Measurements from ENCODE around the gene CROCC2. TPM values are rescaled to one million over a fixed set of nuclear protein-coding genes. Genes with fewer than 3 reads are reported as not detected.
A peak's percentile ranks its signal among the peaks of the same experiment; 100 is the strongest.

CROCC2 gene
- total RNA-seq, 4 donors from 2014 or later = 0.06 to 0.12 TPM; not detected in 2

- ATAC-seq (ENCODE audit: low FRiP score) (no peak), DNase-seq (ENCODE audit: low spot score) (no peak)
Measured at GRCh38 chr2:240911641-240912265, 5.6 kb downstream of the CROCC2 start.

GRCh38 chr2:240912878-240913809, 7.0 kb downstream of the CROCC2 start:
- DNase-seq (ENCODE audit: low spot score) (no peak), ATAC-seq (ENCODE audit: low FRiP score) (no peak)
- no peak for TF ChIP-seq CTCF (IDR thresholded peaks at IDR 0.05)

More at GRCh38 chr2:240911641-240912265, 5.6 kb downstream of the CROCC2 start:
- TF ChIP-seq CTCF (IDR thresholded peaks at IDR 0.05) = no peak

- DNase-seq (ENCODE audit: low spot score) (peak; percentile 76), ATAC-seq (ENCODE audit: low FRiP score) (peak; percentile 45)
- TF ChIP-seq CTCF (IDR thresholded peaks at IDR 0.05) = no peak
Measured at GRCh38 chr2:240913810-240914644, 7.9 kb downstream of the CROCC2 start.

- no peak for ATAC-seq (ENCODE audit: low FRiP score)
- no peak for TF ChIP-seq CTCF (IDR thresholded peaks at IDR 0.05)
Measured at GRCh38 chr2:240914645-240915525, 8.7 kb downstream of the CROCC2 start.

GRCh38 chr2:240915526-240916341, 9.6 kb downstream of the CROCC2 start:
- DNase-seq (ENCODE audit: low spot score) = no peak
- no peak for ATAC-seq (ENCODE audit: low FRiP score)
- TF ChIP-seq CTCF (IDR thresholded peaks at IDR 0.05) = no peak

More at GRCh38 chr2:240914645-240915525, 8.7 kb downstream of the CROCC2 start:
- no peak for DNase-seq (ENCODE audit: low spot score)

All from omental fat pad (tissue), 4 donors.